OCI-LY3 (cell line): ENCODE data around the gene REXO1.

Experiments
- H2AFZ ChIP-seq: fragments of 200-600, 300-600 bp; shearing (Covaris generic); 2 replicates; pipeline ENCODE4 v1.6.0; 2014; ENCODE audit warnings: antibody characterized with exemption, low read depth, low read length
- H3K27ac ChIP-seq: fragments of 200-600, 300-600 bp; sonication (generic); 2 replicates; pipeline ENCODE4 v1.5.1; 2014; ENCODE audit warnings: mild to moderate bottlenecking, low read length, moderate library complexity, mixed read lengths
- H3K27me3 ChIP-seq: fragments of 200-600, 300-600 bp; sonication (generic); 2 replicates; pipeline ENCODE4 v1.6.1; 2014; ENCODE audit warnings: low read depth, low read length, mixed read lengths
- H3K36me3 ChIP-seq: fragments of 200-600, 300-600 bp; sonication (generic); replicated peaks from 2 replicates; pipeline ENCODE3; 2014; ENCODE audit warnings: low read depth, low read length, mixed read lengths
- H3K4me1 ChIP-seq: fragments of 300-600, 200-600 bp; sonication (generic); 2 replicates; pipeline ENCODE4 v1.6.1; 2014; ENCODE audit warnings: low read length, mixed read lengths
- H3K4me2 ChIP-seq: fragments of 200-600, 300-600 bp; sonication (generic); 2 replicates; pipeline ENCODE4 v1.6.1; 2014; ENCODE audit warnings: low read length, mixed read lengths
- H3K4me3 ChIP-seq: fragments of 300-600, 200-600 bp; sonication (generic); 2 replicates; pipeline ENCODE4 v1.5.1; 2014; ENCODE audit warnings: antibody characterized with exemption, mild to moderate bottlenecking, low read length, moderate library complexity
- H3K79me2 ChIP-seq: fragments of 300-600, 200-600 bp; shearing (Covaris generic); 2 replicates; pipeline ENCODE4 v1.6.1; 2014; ENCODE audit warnings: mild to moderate bottlenecking, low read length, mixed read lengths
- H3K9ac ChIP-seq: fragments of 300-600, 200-600 bp; shearing (Covaris generic); 2 replicates; pipeline ENCODE4 v1.6.0; 2014; ENCODE audit warnings: mild to moderate bottlenecking, low read length, moderate library complexity
- H3K9me3 ChIP-seq: fragments of 200-600, 300-600 bp; shearing (Covaris generic); 2 replicates; pipeline ENCODE4 v1.6.1; 2014; ENCODE audit warnings: low read length, mixed read lengths; ENCODE audit not compliant: insufficient read depth
- H4K20me1 ChIP-seq: fragments of 200-600, 300-600 bp; sonication (generic); 2 replicates; pipeline ENCODE4 v1.6.1; 2016; ENCODE audit warnings: low read length, mixed read lengths; ENCODE audit not compliant: insufficient read depth
- CTCF ChIP-seq: fragments of 200-600, 300-600 bp; sonication (generic); IDR thresholded peaks from 2 replicates; pipeline ENCODE4 v1.5.1; 2014; ENCODE audit warnings: antibody characterized with exemption, low read length, low read depth
- EZH2phosphoT487 ChIP-seq: fragments of 200-600 bp; shearing (Covaris generic); IDR thresholded peaks from 2 replicates; pipeline ENCODE4 v1.6.1; 2018; ENCODE audit warnings: antibody characterized with exemption, mixed run types, low read depth

The REXO1 gene

GRCh38 chr19:1861599-1862031 is 13.3 kb upstream of the REXO1 start:
- Histone ChIP-seq H4K20me1 (peaks cover 50% of the 10 kb centered on the region), H3K4me2 (peak overlapping the region; percentile 99), H3K27me3 (no peaks in the 10 kb centered on the region), H3K27ac (peak overlapping the region; percentile 79), H3K4me3 (peak overlapping the region; percentile 95), H2AFZ (no peak overlapping the region), H3K4me1 (peaks cover 52% of the 10 kb centered on the region), H3K79me2 (peaks cover 76% of the 10 kb centered on the region), H3K9ac (peak overlapping the region; percentile 95), H3K9me3 (no peaks in the 10 kb centered on the region), H3K36me3 (no peaks in the 10 kb centered on the region)
- TF ChIP-seq EZH2phosphoT487 (no peak), CTCF (no peak)

DNA sequence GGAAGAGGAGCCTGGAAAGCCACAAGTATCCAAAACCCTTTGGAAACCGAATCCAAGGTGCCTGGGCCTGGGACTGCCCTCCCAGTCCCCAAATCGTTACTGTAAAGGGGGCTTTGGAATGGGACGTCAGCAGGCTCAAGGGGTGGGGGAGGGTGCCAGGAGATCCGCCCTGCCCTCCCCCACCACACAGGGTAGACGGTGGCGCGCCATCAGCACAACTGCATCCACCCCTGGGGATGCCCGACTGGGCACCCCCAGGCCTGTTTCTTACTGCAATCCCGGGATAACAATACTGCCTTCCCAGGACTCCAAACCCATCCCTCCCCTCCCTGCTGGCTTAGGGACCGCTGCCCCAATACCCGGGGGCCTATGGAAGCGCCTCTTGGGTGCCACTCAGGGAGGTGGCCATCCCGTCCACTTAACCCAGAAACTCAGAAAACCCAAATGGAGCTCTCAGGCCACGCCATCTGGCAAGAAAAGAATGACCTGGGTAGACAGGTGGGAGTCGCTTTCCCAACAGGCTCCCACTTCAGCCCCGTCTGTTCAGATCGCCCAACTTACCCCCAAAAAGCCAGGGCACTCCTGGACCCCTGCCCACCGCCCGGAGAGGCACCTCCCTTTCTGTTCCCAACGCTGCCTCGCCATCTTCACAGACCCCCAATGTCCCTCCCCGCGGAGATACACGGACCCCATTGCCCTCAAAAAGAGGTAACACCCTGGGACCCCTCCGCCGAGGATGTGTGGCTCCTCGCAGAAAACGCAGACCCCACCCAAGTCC is 12.7 kb upstream of the REXO1 start:
- H2AFZ ChIP-seq, result no peak overlapping the region
- no peak overlapping the region for H3K27ac ChIP-seq
- H3K4me2 ChIP-seq, result peak overlapping the region; percentile 99
- peaks cover 82% of the 10 kb centered on the region for H3K79me2 ChIP-seq
- peaks cover 58% of the 10 kb centered on the region for H3K4me1 ChIP-seq
- H4K20me1 ChIP-seq, result peaks cover 50% of the 10 kb centered on the region
- no peak for TF ChIP-seq EZH2phosphoT487
- no peak for TF ChIP-seq CTCF
- peak overlapping the region; percentile 95 for H3K4me3 ChIP-seq
- no peaks in the 10 kb centered on the region for H3K9me3 ChIP-seq
- H3K27me3 ChIP-seq, result no peaks in the 10 kb centered on the region
- no peaks in the 10 kb centered on the region for H3K36me3 ChIP-seq
- H3K9ac ChIP-seq, result peak overlapping the region; percentile 95

DNA sequence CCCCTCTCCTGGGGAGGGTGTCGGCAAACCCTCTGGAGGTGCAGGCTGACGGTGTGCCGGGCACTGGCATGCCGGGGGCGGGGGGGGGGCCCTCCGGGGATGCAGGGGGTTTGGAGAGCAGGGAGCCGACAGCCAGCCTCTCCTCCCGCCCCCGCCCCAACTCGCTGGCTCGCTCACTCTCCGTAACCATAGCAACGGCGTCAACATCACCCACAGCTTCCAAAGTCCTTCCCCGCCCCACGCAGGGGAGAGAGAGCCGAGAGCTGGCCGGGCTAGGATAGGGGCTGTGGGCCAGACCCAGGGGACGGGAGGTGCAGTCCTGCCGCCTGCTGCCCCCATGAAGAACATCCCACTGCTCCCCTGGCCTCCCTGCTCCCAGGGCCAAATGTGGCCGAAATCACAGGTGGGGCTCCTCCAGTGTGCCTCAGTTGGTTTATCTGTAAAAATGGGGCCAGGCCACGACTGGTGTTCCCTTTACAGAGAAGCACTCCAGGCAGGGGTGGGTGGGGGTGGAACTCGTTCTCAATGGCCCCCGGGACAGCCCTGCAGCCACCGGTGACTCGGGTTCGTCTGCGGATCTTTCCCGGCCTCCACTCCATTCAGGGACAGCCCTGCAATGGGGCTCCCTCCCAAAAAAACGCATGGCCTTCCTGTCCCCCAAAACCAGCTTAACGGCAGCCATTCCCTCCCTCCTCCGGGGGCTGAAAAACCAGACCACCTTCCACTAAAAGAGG is 11.9 kb upstream of the REXO1 start:
- peaks cover 50% of the 10 kb centered on the region for H4K20me1 ChIP-seq
- H3K36me3 ChIP-seq, result no peaks in the 10 kb centered on the region
- H2AFZ ChIP-seq, result no peak overlapping the region
- TF ChIP-seq EZH2phosphoT487 (no peak), CTCF (no peak)
- no peaks in the 10 kb centered on the region for H3K9me3 ChIP-seq
- peak overlapping the region; percentile 95; the same call in 1 of the 2 replicates for H3K9ac ChIP-seq
- peak overlapping the region; percentile 99 for H3K4me2 ChIP-seq
- H3K79me2 ChIP-seq, result peaks cover 84% of the 10 kb centered on the region
- H3K27ac ChIP-seq, result no peak overlapping the region
- peak overlapping the region; percentile 95 for H3K4me3 ChIP-seq
- no peaks in the 10 kb centered on the region for H3K27me3 ChIP-seq
- peaks cover 61% of the 10 kb centered on the region for H3K4me1 ChIP-seq

DNA sequence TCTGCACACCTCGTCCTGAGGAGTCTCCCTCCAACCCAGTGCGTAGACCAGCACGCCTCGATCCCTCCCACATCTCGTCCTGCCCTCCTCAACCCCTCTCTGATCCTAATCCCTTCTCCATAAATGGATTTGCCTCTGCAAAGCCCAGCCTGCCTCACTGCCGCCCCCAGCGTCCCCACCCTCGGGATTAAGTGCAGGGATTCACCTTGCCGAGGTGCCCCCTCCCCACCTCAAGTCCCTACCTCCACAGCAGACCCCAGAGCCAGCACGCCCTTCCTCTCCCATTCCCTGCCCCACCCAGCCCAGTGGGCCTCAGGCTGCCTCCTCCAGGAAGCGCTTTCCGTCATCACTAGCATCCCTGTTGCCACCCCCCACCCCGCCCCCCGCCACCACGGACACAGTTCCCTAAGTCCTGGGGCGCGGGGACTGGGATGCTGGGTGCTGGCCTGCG is 11.1 kb upstream of the REXO1 start:
- H3K36me3 ChIP-seq, result no peaks in the 10 kb centered on the region
- H3K4me2 ChIP-seq, result peak overlapping the region; percentile 99
- H3K4me1 ChIP-seq, result peaks cover 64% of the 10 kb centered on the region
- TF ChIP-seq CTCF (no peak), EZH2phosphoT487 (no peak)
- H3K9ac ChIP-seq, result no peak overlapping the region
- no peaks in the 10 kb centered on the region for H3K27me3 ChIP-seq
- H3K79me2 ChIP-seq, result peaks cover 89% of the 10 kb centered on the region
- no peak overlapping the region for H2AFZ ChIP-seq
- H4K20me1 ChIP-seq, result peaks cover 58% of the 10 kb centered on the region
- no peaks in the 10 kb centered on the region for H3K9me3 ChIP-seq
- H3K4me3 ChIP-seq, result no peak overlapping the region
- H3K27ac ChIP-seq, result no peak overlapping the region
